Thyroid gland (tissue), 4 donors: ENCODE results near the gene SLCO1C1. TPM values are rescaled to one million over a fixed set of nuclear protein-coding genes. Genes with fewer than 3 reads are reported as not detected.

ENCODE experiments used
- DNase-seq, 2 donors: peaks; one replicate each; pipeline ENCODE4 v3.0.0-alpha.2; 2019
- H3K27ac ChIP-seq, 3 donors: fragments of 200-600 bp; sonication (generic); 1 replicate in 2 of 3; 2 replicates in 1 of 3; pipeline ENCODE4 v1.5.1; 2016 to 2019; ENCODE audit warnings: mild to moderate bottlenecking in 1 of 3, moderate library complexity in 1 of 3
- H3K27me3 ChIP-seq: fragments of 200-600 bp; sonication (generic); one replicate; pipeline ENCODE4 v1.5.1; 2019
- H3K36me3 ChIP-seq, 2 donors: fragments of 200-600 bp; sonication (generic); one replicate each; pipeline ENCODE4 v1.5.1; 2016 to 2019
- H3K4me1 ChIP-seq, 2 donors: fragments of 200-600 bp; sonication (generic); one replicate each; pipeline ENCODE4 v1.5.1; 2017 to 2019
- H3K4me3 ChIP-seq, 3 donors: fragments of 200-600 bp; sonication (generic); replicated peaks in 1 of 3; 1 replicate in 2 of 3; 2 replicates in 1 of 3; pipeline ENCODE4 v1.5.1; 2016; ENCODE audit warnings: mild to moderate bottlenecking in 1 of 3
- H3K9me3 ChIP-seq: fragments of 200-600 bp; sonication (generic); one replicate; pipeline ENCODE4 v1.5.1; 2017
- POLR2A ChIP-seq, 2 donors: fragments of 450-650 bp; IDR thresholded peaks; one replicate each; pipeline ENCODE4 v1.6.1; 2017; ENCODE audit warnings: antibody characterized with exemption in 2 of 2, mild to moderate bottlenecking in 2 of 2, moderate library complexity in 1 of 2
- WGBS, 2 donors: methylation state at CpG; one replicate each; pipeline ENCODE4 v1.1.5; 2017; 5-methylcytosine and 5-hydroxymethylcytosine counted together
- intact Hi-C: fragments of 100-400 bp; cut with DNase I; formaldehyde crosslinking; loops from one replicate; pipeline ENCODE4 v1.15.1; 2023
- total RNA-seq, 4 donors: library from RNA; depleted of rRNA; stranded (reverse); fragments of >200 nt; gene quantifications; one replicate each; pipeline ENCODE4 v1.2.3, GENCODE V29; 2016
- TF ChIP-seq, protein P1 (sequence below), 6 experiments: fragments of 200-600 bp in 3 of 6; fragments of 450-650 bp in 3 of 6; sonication (generic) in 3 of 6; IDR thresholded peaks; one replicate each; pipeline ENCODE4 v1.5.1; 2016 to 2019; ENCODE audit warnings: antibody characterized with exemption in 6 of 6, mild to moderate bottlenecking in 2 of 6, inconsistent platforms in 1 of 6, moderate library complexity in 1 of 6

The SLCO1C1 gene
- total RNA-seq, 4 donors from 2014 or later, result 1.1 to 4.7 (median 1.3) TPM

DNA sequence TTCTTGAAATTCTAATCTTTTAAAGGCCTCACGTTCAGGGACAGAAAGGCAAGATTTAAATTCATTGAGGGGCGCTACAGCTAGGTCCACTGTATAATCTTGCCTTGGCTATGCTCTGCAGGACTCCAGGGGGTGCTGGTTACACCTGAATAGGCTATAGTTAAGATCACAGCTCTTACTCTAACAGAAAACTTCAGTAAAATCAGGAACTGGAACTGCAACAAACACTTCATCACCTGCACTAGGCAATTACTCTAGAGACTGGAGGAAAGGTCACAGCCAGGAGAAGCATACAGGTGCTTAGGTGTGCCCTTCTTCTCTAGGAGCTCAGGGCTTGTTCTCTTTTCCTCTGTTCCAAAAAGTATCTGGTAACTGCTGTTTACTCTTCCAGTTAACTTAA is 20.9 kb downstream of the SLCO1C1 start:
- H3K27ac ChIP-seq, result no peak overlapping the region
- H3K4me1 ChIP-seq, result no peaks in the 10 kb centered on the region
- intact Hi-C loops, result no loop called here
- no peaks in the 10 kb centered on the region for H3K36me3 ChIP-seq
- DNase-seq, result no peak
- TF ChIP-seq POLR2A (IDR thresholded peaks at IDR 0.05), result no peak
- TF ChIP-seq, protein P1, sequence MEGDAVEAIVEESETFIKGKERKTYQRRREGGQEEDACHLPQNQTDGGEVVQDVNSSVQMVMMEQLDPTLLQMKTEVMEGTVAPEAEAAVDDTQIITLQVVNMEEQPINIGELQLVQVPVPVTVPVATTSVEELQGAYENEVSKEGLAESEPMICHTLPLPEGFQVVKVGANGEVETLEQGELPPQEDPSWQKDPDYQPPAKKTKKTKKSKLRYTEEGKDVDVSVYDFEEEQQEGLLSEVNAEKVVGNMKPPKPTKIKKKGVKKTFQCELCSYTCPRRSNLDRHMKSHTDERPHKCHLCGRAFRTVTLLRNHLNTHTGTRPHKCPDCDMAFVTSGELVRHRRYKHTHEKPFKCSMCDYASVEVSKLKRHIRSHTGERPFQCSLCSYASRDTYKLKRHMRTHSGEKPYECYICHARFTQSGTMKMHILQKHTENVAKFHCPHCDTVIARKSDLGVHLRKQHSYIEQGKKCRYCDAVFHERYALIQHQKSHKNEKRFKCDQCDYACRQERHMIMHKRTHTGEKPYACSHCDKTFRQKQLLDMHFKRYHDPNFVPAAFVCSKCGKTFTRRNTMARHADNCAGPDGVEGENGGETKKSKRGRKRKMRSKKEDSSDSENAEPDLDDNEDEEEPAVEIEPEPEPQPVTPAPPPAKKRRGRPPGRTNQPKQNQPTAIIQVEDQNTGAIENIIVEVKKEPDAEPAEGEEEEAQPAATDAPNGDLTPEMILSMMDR (IDR thresholded peaks at IDR 0.05), result no peak
- H3K27me3 ChIP-seq, result no peaks in the 10 kb centered on the region
- no peaks in the 10 kb centered on the region for H3K9me3 ChIP-seq
- WGBS, 2 donors, result 48 to 51% methylated on average over 2 of the region's 2 CpGs
- H3K4me3 ChIP-seq, result no peak overlapping the region

DNA sequence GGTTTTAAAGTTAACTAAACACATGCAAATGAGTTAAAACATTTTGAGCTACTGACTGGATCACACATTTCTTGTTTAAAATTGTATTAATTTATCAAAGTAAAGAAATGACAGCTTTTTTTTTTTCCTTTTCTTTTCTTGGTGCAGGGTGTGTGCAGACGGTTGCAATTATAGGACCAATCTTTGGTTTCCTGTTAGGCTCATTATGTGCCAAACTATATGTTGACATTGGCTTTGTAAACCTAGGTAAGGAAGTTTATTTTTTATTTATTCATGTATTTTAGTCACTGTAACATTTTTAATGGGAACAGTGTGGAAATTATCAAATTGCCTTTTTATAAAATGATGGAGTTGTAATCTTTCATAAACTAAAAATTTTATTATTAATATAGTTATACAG is 21.9 kb downstream of the SLCO1C1 start:
- H3K9me3 ChIP-seq, result no peaks in the 10 kb centered on the region
- H3K4me1 ChIP-seq, result no peaks in the 10 kb centered on the region
- TF ChIP-seq POLR2A (IDR thresholded peaks at IDR 0.05), result no peak
- TF ChIP-seq, protein P1 (IDR thresholded peaks at IDR 0.05), result no peak
- no peak for DNase-seq
- H3K27me3 ChIP-seq, result no peaks in the 10 kb centered on the region
- H3K27ac ChIP-seq, result no peak overlapping the region
- WGBS, 2 donors, result 73 to 76% methylated on average over 1 of the region's 1 CpG
- no peak overlapping the region for H3K4me3 ChIP-seq
- H3K36me3 ChIP-seq, result no peaks in the 10 kb centered on the region
- intact Hi-C loops, result no loop called here

DNA sequence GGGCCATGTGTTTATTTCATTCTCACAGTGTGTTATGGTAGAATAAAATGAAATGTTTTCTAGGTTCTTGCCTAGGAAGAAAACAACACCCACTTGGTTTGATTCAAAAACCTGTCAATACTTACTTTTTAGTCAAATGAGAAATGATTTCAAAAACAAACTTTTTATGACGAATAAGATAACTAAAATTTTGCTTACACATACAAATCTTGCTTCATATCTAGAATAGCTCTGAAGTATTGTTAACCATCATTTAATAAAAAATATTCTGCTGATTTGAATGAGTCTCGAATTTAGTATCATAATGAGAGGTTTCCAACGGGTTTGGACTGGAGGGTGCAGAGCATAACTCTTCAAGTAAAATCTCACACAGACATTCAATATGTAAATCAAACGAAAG is 23.2 kb downstream of the SLCO1C1 start:
- intact Hi-C loops, result no loop called here
- H3K36me3 ChIP-seq, result no peaks in the 10 kb centered on the region
- H3K4me3 ChIP-seq, result no peak overlapping the region
- H3K27me3 ChIP-seq, result no peaks in the 10 kb centered on the region
- 87 to 89% methylated on average over 4 of the region's 4 CpGs for WGBS, 2 donors
- no peaks in the 10 kb centered on the region for H3K4me1 ChIP-seq
- H3K9me3 ChIP-seq, result no peaks in the 10 kb centered on the region
- no peak for DNase-seq
- no peak overlapping the region for H3K27ac ChIP-seq
- no peak for TF ChIP-seq POLR2A (IDR thresholded peaks at IDR 0.05)

DNA sequence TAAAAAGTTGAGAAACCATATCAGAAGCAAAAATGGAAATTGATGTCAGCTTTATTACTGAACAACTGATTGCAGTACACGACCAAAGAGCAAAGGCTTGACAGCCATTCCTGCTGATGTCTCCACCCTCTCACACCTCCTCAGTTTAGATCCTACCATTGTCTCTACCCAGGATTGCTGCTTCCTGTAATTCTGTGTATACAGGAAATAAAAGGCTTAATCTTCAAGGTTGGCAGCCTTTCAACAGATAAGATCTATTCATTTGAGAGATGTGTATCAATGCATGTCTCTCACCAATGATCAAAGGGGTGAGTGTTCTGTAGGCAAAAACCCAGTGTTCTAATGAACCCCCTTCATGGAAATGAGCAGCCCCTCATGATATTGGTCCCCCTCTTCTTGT is 27.0 kb downstream of the SLCO1C1 start:
- H3K4me1 ChIP-seq, result no peaks in the 10 kb centered on the region
- TF ChIP-seq POLR2A (IDR thresholded peaks at IDR 0.05), result no peak
- TF ChIP-seq, protein P1 (IDR thresholded peaks at IDR 0.05), result no peak
- H3K9me3 ChIP-seq, result no peaks in the 10 kb centered on the region
- intact Hi-C loops, result no loop called here
- H3K36me3 ChIP-seq, result no peaks in the 10 kb centered on the region
- 41 to 68% methylated on average over 1 of the region's 1 CpG for WGBS, 2 donors
- H3K4me3 ChIP-seq, result no peak overlapping the region
- DNase-seq, result no peak
- no peak overlapping the region for H3K27ac ChIP-seq
- H3K27me3 ChIP-seq, result no peaks in the 10 kb centered on the region

DNA sequence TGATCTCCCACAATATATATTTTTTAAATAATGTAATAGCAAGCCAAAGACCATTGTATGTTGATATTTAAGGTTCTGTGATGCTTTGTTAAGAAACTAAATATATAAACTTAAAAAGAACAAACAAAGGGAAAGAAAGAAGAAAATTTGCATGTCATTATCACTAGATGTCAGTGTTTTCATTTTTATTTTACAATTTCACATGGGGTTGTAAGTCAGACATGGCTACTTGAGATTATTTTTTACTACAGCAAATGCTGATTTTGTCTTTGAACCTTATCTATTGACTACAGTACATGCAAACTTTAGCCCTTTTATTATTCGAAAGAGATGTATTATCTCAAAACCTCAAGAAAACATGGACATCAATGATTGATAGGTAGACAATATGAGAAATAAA is 36.1 kb downstream of the SLCO1C1 start:
- Histone ChIP-seq H3K4me1 (no peaks in the 10 kb centered on the region), H3K4me3 (no peak overlapping the region), H3K27me3 (no peaks in the 10 kb centered on the region), H3K9me3 (no peaks in the 10 kb centered on the region), H3K36me3 (no peaks in the 10 kb centered on the region), H3K27ac (no peak overlapping the region)
- WGBS, 2 donors, result 84 to 88% methylated on average over 1 of the region's 1 CpG
- TF ChIP-seq, protein P1 (IDR thresholded peaks at IDR 0.05), result no peak
- TF ChIP-seq POLR2A (IDR thresholded peaks at IDR 0.05), result no peak
- DNase-seq, result no peak
- intact Hi-C loops, result no loop called here

DNA sequence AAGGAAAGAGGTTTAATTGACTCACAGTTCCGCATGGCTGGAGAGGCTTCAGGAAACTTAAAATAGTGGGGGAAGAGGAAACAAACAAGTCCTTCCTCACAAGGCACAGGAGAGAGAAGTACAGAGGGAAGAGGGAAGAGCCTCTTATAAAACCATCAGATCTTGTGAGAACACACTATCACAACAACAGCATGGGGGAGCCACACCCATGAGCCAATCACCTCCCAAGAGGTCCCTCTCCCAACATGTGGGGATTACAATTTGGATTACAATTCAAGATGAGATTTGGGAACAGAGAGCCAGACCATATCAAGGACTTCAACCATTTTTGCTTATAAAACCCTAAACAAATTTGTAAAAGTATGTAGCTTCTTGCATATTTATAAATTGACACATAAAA is 45.8 kb downstream of the SLCO1C1 start:
- H3K27ac ChIP-seq, result no peak overlapping the region
- no peaks in the 10 kb centered on the region for H3K9me3 ChIP-seq
- no peaks in the 10 kb centered on the region for H3K27me3 ChIP-seq
- WGBS, 2 donors, result 71 to 83% methylated on average over 1 of the region's 1 CpG
- no peak for TF ChIP-seq POLR2A (IDR thresholded peaks at IDR 0.05)
- TF ChIP-seq, protein P1 (IDR thresholded peaks at IDR 0.05), result no peak
- intact Hi-C loops, result no loop called here
- H3K36me3 ChIP-seq, result no peaks in the 10 kb centered on the region
- no peaks in the 10 kb centered on the region for H3K4me1 ChIP-seq
- no peak overlapping the region for H3K4me3 ChIP-seq
- no peak for DNase-seq
